GM18907 (cell line): ENCODE results near the gene THUMPD3.

Source experiments
- ATAC-seq: cut with Tn5 transposase; IDR thresholded peaks from one replicate; pipeline ENCODE4 v1.9.1; 2021; ENCODE audit warnings: mild to moderate bottlenecking, moderate library complexity; ENCODE audit not compliant: unreplicated experiment

THUMPD3 gene

DNA sequence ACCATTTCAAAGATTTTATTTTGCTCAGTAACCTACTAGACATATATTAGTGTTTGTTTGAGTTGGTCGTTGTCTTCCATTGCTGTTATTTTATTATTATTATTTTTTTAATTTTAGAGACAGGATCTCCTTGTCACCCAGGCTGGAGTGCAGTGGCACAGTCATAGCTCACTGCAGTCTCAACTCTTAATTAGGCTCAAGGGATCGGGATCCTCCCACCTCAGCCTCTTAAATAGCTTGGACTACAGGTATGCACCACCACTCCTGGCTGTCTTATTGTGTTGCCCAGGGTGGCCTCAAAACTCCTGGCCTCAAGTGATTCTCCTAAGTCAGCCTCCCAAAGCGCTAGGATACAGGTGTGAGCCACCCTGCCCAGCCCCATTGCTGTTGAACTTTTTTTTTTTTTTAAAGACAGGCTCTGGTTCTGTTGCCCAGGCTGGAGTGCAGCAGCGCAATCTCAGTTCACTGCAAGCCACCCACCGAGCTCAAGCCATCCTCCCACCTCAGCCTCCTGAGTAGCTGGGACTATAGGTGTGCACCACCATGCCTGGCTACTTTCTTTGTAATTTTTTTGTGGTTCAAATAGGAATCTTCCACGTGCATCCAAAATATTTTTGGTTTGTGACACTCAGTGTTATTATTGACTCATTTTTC, 52.8 kb downstream of the THUMPD3 start:
- ATAC-seq, result no peak

DNA sequence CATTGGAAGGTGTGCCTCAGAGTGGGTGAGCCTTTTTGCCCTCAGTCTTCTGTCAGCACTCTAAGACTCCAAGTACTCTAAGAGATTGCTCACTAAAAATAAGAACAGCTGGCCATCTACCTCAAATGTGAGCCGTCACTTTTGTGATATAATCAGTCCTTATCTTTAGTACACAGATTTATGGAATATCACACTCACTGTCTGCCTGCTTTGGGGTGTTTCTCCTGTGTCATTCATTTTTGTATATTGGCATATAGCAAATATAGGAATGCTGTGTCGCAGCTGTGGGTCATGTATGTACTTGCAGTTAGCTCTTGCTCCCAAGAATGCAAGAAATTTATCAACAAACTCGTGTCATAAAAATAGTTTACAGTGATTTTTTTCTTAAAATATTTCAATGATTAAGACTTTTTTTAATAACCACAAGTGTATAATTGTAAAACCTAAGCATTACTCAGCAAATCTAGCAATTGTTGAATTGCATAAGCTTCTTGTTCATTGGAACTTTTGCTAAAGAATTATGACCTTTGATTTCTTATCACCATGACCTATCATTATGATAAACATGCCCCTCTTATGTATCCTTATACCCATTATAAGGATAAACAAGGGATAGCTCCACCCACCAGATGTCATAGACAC, 53.4 kb downstream of the THUMPD3 start:
- no peak for ATAC-seq

GRCh38 chr3:9420850-9421549, 58.1 kb downstream of the THUMPD3 start:
- ATAC-seq, result no peak

GRCh38 chr3:9422712-9423424, 60.0 kb downstream of the THUMPD3 start:
- no peak for ATAC-seq

GRCh38 chr3:9428411-9428810, 65.6 kb downstream of the THUMPD3 start:
- no peak for ATAC-seq

- ATAC-seq, result no peak
These were observed 67.9 kb downstream of the THUMPD3 start for GRCh38 chr3:9430733-9431132.

GRCh38 chr3:9433627-9434521, 71.0 kb downstream of the THUMPD3 start:
- ATAC-seq, result no peak

- no peak for ATAC-seq
These were observed 72.5 kb downstream of the THUMPD3 start for GRCh38 chr3:9435316-9435715.
